BE2C (cell line): ENCODE measurements around the gene ELP6.

Experiments used
- DNase-seq: peaks from one replicate; pipeline ENCODE4 v3.0.0-alpha.2; 2020
- H3K27me3 ChIP-seq: fragments of 250-450 bp; sonication (Bioruptor Pico); 2 replicates; pipeline ENCODE4 v1.5.1; 2020; ENCODE audit warnings: mild to moderate bottlenecking
- H3K36me3 ChIP-seq: fragments of 250-450 bp; sonication (Bioruptor Pico); 2 replicates; pipeline ENCODE4 v1.5.1; 2020; ENCODE audit warnings: mild to moderate bottlenecking
- H3K4me1 ChIP-seq: fragments of 250-450 bp; sonication (Bioruptor Pico); 2 replicates; pipeline ENCODE4 v1.5.1; 2020
- H3K4me3 ChIP-seq: 2 replicates; pipeline ENCODE4 v1.5.1; 2011; ENCODE audit warnings: low read depth, low read length
- H3K9me3 ChIP-seq: fragments of 250-450 bp; sonication (Bioruptor Pico); 2 replicates; pipeline ENCODE4 v1.5.1; 2020
- CTCF ChIP-seq: IDR thresholded peaks from 2 replicates; pipeline ENCODE4 v1.5.1; 2012; ENCODE audit warnings: mild to moderate bottlenecking, low read depth, low read length

ELP6 gene

DNA sequence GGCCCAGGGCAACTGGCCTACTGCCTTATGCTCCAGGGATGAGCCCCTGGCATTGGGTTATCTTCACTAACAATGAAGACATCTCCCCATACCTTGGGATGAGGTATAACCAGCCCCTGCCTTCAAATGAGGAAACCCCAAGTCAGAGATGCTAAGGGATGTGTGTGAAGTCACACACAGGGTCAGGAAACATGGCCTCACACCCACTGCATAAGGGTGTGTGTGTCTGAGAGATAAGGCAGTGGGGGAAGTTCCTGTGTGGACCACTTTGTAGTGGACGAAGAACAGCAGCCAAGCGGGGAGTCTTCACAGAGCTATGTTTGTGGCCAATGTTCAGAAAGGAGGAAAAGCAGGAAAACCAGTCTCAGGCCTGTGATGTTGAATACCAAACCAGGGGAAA is 10.5 kb downstream of the ELP6 start:
- Histone ChIP-seq H3K36me3 (peaks cover 8% of the 10 kb centered on the region), H3K9me3 (no peaks in the 10 kb centered on the region), H3K4me3 (no peak overlapping the region), H3K4me1 (no peaks in the 10 kb centered on the region), H3K27me3 (no peaks in the 10 kb centered on the region)
- TF ChIP-seq CTCF: no peak
- DNase-seq: no peak

GRCh38 chr3:47496892-47497291 is 16.6 kb downstream of the ELP6 start:
- H3K36me3 ChIP-seq: peaks cover 4% of the 10 kb centered on the region; the same call in 1 of the 2 replicates
- DNase-seq: no peak
- TF ChIP-seq CTCF: no peak
- no peaks in the 10 kb centered on the region for H3K27me3 ChIP-seq
- H3K4me1 ChIP-seq: no peaks in the 10 kb centered on the region
- no peak overlapping the region for H3K4me3 ChIP-seq
- H3K9me3 ChIP-seq: no peaks in the 10 kb centered on the region

GRCh38 chr3:47495886-47496285 is 17.6 kb downstream of the ELP6 start:
- H3K27me3 ChIP-seq: no peaks in the 10 kb centered on the region

GRCh38 chr3:47495111-47495510 is 18.4 kb downstream of the ELP6 start:
- no peak for TF ChIP-seq CTCF
- Histone ChIP-seq H3K27me3 (no peaks in the 10 kb centered on the region), H3K4me3 (no peak overlapping the region), H3K9me3 (no peaks in the 10 kb centered on the region), H3K4me1 (no peaks in the 10 kb centered on the region), H3K36me3 (peaks cover 4% of the 10 kb centered on the region; the same call in 1 of the 2 replicates)
- DNase-seq: no peak

More at GRCh38 chr3:47495886-47496285, 17.6 kb downstream of the ELP6 start:
- Histone ChIP-seq H3K9me3 (no peaks in the 10 kb centered on the region), H3K36me3 (peaks cover 4% of the 10 kb centered on the region; the same call in 1 of the 2 replicates), H3K4me3 (no peak overlapping the region), H3K4me1 (no peaks in the 10 kb centered on the region)
- no peak for TF ChIP-seq CTCF
- DNase-seq: no peak

GRCh38 chr3:47491777-47492176 is 21.7 kb downstream of the ELP6 start:
- no peaks in the 10 kb centered on the region for H3K27me3 ChIP-seq
- H3K9me3 ChIP-seq: no peaks in the 10 kb centered on the region
- no peaks in the 10 kb centered on the region for H3K36me3 ChIP-seq
- H3K4me3 ChIP-seq: no peak overlapping the region
- DNase-seq: no peak
- no peak for TF ChIP-seq CTCF
- H3K4me1 ChIP-seq: no peaks in the 10 kb centered on the region

DNA sequence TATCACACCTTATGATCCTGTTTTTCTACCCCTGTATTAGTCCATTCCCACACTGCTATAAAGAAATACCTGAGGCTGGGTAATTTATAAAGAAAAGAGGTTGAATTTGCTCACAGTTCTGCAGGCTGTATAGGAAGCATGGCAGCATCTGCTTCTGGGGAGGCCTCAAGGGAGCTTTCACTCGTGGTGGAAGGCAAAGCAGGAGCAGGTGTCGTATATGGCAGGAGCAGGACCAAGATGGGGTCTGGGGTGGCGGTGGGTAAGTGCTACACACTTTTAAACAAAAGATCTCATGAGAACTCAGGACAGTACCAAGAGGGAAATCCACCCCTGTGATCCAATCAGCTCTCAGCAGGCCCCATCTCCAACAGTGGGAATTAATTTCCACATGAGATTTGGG is 22.3 kb downstream of the ELP6 start:
- TF ChIP-seq CTCF: no peak
- Histone ChIP-seq H3K4me3 (no peak overlapping the region), H3K27me3 (no peaks in the 10 kb centered on the region), H3K4me1 (no peaks in the 10 kb centered on the region), H3K9me3 (no peaks in the 10 kb centered on the region), H3K36me3 (no peaks in the 10 kb centered on the region)
- no peak for DNase-seq
